HG02763 (cell line): ENCODE data around the gene PNLDC1.
"Not testable (repeated sequence)": the region's sequence is repeated elsewhere in the genome, so short reads cannot be mapped to it uniquely, and the experiment has no call there.

Experiments used
- ATAC-seq: cut with Tn5 transposase; IDR thresholded peaks from one replicate; pipeline ENCODE4 v1.9.1; 2021; ENCODE audit warnings: mild to moderate bottlenecking, moderate library complexity; ENCODE audit not compliant: unreplicated experiment

Gene PNLDC1

DNA sequence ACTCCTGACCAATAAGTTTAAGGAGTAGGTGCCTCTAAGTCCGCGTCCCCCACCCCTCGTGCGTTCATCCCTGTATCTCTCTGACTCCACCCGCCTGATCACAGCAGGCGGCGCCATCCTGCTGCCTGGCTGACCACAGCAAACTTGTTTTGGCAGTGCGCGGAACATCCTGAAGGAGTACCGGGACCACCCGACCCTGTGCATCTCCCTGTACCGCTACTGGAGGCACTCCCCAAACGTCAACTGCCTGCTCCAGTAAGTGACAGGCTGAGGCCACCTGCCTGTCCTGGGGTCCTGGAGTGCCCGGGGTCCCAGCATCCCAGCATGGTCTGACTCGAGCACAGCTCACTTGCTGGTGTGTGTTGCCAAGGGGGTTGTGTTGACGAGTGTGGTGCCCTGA, 19.0 kb downstream of the PNLDC1 start:
- ATAC-seq = no peak

DNA sequence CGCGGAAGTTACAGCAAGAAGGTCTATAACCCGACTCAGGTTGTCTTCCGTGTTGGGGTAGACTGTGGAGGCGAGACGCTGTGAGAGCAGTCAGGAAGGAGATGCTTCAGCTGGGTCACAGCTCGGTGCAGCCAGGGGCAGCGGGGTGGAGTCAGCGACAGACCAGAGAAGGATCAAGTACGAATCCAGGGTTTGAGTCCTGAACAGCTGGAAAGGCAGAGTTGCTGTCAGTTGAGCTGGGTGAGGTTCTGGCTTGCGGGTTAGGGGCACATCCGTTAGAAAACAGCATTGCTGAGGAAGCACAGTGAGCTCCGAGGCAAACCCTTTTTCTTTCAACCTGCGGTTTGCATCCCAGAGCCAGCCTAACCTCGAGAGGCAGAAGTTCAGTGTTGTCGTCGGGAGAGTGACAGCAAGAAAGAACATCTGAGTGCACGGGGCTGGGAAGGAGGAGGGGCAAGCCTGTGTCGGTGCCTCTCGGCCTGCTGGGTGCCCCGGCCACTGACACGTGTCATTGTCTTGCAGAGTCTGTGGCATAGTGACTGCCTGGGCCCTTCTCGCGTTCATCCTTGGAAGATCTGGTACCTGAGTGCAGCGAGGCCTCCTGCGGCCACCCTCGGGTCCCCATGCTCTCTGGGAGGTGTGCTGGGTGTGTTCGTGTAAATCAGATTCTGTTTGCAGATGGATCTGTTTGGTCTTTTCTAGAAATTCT, 20.0 kb downstream of the PNLDC1 start:
- peak; percentile 49 for ATAC-seq

DNA sequence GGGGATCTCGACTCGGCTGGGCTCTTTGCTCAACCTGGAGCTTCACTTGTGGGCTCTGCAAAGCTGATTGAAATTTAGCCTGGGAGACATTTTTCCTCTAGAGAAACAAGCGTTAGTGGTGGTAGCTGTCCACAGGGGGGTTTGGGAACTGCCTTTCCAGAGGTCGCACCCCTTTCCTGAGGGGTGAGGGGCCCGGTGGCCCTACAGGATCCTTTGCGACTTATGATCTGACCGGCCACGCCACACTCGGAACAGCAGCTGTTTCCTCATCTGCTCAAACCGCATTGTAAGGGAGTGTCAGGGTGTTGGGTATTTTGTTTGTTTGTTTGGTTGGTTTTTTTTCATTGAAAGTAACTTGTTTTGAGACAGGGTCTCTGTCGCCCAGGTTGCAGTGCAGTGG, 21.0 kb downstream of the PNLDC1 start:
- no peak for ATAC-seq

DNA sequence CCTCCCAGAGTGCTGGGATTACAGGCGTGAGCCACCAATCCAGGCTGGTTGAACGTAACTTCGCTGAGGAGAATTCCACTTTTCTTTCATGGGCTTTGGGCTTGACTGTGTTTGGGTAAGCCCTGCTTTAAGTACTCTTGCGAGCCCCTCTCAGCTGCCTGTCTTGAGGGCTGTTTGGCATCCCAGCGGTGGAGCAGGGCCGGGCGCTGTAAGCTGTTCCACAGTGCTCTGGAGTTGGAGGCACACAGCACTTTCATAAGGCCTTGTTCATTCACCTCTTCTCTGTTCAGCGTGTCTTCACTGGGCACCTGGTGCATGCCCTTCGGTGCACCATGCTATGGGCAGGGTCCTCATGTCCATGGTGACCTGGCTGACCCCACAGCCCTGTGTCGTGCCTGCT, 21.6 kb downstream of the PNLDC1 start:
- ATAC-seq = no peak

DNA sequence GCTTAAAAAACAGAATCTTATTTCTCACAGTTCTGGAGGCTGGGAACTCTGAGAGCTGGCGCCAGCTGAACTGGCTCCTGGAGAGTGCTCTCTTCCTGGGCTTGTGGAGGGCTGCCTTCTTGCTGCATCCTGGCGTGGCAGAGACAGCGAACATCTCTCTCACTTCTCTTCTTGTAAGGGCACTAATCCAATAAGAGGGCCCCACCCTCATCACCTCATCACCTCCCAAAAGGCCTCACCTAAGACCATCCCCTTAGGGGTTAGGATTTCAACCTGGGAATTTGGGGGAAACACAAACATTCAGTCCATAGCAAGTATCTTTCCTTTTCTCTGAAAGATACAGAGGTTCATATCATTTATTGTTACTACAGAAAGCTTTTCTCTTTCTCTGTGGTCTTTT, 23.9 kb downstream of the PNLDC1 start:
- no peak for ATAC-seq

DNA sequence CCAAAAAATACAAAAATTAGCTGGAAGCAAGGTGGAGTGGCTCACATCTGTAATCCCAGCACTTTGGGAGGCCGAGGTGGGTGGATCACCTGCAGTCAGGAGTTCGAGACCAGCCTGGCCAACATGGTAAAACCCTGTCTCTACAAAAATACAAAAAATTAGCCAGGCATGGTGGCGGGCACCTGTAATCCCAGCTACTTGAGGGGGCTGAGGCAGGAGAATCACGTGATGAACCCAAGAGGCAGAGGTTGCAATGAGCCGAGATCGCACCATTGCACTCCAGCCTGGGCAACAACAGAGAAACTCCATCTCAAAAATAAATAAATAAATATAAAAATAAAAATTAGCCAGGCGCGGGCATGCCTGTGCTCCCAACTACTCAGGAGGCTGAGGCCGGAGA, 24.6 kb downstream of the PNLDC1 start:
- ATAC-seq = not testable (repeated sequence)

DNA sequence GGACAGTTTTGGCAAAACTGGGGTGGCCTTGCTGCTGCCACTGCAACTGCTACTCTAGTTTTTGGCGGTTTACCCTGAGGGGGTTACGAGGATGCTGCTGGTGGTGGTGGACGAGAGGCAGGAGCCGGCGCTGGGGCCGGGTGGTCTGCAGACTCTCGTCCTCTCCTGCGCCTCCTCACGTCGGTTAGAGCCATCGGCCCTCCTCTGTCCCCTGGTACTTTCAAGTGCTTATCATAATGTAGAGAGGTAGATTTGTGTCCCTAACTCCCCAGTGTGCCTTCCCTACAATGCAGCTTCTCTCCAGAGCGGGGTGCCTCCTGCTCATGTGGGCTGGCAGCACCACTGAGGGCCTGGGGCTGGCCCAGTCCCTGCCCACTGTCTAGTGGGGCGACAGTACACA, 25.9 kb downstream of the PNLDC1 start:
- no peak for ATAC-seq

DNA sequence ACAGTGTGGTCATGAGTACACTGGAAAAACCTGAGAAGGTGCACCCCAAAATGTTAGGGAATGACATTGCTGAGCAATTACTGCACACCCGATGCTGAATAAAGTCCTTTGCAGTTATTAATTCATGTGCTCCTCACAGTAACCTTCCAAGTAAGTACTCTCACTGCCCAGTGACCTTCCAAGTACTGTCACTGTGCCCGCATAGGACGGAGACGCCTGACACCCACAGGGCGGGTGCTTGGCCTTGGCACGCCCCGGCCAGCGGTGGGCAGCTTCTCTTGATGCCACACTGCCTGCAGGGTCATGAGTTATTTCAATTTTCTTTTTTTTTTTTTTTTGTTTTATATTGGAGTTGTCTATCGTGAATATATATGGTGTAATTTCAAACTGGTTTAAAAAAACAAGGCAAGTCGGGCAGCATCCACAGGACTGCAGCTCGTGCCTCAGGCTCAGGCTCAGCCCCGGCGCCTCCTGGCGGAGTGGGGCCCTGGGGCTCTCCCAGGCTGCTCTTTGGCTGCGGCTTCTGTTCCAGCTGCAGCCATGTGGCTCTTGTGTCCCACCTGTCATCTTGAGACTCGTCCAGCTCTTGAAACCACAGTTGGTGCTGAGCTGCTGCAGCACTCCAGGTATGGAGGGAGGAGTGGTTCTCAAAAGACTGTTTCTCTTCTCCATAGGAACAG, 27.0 kb downstream of the PNLDC1 start:
- ATAC-seq = no peak

DNA sequence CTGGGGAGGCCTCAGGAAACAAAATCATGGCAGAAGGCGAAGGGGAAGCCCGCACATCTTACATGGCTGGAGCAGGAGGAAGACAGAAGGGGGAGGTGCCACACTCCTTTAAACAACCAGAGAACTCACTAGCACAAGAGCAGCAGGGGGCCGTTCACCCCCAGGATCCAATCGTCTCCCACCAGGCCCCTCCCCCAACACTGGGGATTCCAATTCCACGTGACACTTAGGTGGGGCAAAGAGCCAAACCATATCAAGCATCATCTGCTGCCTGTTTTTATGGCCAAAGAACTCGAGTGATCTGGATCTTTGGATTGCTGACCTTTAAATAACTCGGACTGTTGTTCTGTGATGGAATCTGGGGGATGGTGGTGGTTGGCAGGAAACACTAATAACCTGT, 28.0 kb downstream of the PNLDC1 start:
- no peak for ATAC-seq

DNA sequence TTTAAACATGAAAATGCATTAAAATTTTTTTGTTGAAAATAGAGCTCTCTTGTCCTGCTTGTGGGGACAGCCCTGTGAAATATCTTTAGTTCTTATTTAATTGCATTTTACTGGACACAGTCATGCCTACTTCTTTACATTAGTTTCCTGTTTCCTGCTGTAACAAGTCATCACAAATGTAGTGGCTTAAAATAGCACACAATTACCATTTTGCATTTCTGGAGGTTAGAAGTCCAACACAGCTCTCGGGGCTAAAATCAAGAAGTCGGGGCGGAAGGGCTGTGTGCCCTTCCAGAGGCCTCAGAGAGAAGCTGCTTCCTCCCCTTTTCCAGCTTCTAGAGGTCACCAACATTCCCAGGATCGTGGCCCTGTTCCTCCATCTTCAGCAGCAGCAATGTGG, 29.4 kb downstream of the PNLDC1 start:
- no peak for ATAC-seq

DNA sequence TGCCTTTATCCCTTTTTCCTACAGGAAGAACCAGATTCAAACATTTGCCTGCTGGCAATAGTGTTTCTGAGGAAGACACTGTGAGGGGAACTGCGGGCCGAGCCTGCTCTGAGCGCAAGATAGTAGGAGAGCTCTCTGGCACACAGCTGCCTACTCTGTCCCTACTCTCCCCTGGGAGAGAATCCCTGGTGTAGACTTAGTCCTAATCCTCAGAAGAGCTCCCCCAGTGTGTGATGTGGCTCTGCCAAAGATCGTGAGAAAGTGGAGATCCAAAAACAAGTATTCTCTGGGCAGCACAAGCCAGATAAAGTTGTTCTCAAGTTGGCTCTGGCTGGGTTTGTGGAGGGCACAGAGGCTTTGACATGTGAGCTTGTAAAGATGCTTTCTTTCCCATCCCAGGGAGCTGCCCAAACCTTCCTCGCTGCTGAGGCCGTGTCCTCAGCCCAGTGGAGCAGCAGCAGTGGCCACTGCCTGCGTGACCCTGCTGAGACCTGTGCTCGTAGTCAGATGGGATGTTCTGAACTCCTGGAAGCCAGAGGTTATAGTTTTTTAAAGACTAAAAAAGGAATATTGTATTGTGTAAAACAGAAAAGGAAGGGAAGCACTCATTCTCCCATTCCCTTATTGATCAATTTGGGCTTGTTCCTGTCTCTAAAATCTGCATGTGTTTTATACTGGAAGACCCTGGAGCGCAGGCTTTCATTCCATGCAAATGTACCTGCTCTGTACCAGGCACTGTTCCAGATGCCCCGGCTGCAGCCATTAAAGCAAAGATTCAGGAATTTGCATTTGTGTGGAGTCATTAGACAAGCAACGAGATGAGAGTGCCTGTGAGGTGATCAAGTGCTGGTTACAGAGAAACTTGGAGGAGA, 30.7 kb downstream of the PNLDC1 start:
- ATAC-seq = no peak

DNA sequence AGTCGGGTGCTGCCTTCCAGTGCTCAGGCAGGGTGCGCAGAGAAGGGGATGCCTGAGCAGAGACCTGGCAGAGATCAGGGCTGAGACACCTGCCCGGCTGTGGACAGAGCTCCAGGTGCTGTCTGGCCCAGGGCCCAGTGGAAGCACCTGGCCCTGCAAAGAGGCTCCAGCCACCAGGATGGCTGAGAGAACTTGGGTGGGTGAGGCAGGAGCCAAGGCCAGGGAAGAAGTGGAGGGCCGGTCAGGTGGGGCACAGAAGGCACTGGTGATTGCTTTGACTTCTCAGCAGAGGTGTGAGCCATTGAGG, 31.2 kb downstream of the PNLDC1 start:
- ATAC-seq = no peak

DNA sequence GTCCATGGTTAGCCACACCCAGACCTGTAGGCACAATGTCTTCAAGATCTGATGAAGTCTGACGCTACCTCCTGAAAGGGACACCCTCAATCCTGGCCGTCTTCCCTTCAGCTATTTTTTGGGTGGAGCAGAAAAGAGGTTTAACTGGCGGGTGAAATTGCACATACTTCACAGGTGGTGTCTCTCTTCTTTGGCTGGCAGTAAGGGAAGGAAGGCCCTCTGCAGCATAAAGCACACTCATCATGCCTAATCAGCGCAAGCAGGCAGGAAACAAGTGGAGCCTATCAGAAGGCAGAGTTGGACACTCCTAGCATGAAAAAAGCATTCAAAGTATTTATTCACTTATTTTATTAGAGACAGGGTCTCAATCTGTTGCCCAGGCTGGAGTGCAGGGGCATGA, 32.9 kb downstream of the PNLDC1 start:
- no peak for ATAC-seq

DNA sequence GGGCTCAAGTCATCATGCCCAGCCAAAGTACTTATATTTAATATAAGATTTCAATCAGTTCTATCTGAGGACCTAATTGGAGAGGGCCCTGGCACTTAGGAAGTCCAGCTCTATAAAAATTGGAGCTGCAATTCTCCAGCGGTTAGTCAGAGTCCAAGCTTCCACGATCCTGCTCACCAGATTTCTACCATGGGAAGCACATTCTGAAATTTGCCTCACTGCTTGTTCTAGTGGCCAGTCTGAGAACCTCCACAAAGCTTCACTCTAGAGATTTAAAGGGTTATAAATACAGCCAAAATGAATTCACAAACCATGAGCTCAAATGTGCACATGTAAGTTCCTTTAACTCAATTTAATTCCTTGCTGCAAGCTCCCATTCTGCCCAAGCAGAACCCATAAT, 33.5 kb downstream of the PNLDC1 start:
- ATAC-seq = no peak

DNA sequence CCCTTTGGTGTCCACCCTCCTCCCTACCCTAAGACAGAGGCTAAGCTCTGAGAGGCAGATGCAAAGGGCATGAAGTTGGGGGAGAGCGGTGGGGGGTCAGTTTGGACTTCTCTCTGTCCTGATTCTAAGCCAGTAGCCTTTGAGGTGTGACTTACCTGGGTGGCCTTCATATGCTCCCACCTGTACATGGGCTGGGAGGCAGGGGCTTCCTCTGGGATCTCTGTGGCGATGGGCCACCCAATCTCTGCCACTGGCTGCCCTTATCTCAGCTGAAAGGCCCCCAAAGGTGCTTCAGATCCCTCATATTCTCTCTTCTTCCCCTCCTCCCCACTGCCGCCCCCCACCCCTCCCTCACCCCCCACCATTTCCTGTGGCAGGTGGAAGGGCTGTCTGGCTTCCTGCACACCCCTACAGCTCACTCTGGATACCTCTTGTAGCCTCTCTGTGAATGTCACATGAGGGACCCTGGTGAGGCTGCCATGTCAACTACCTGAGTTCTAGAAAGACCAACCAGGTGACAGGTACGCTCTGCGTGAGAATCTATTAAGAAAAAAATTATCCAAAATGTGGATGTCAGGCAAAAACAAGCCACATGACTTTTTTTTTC, 34.0 kb downstream of the PNLDC1 start:
- no peak for ATAC-seq

DNA sequence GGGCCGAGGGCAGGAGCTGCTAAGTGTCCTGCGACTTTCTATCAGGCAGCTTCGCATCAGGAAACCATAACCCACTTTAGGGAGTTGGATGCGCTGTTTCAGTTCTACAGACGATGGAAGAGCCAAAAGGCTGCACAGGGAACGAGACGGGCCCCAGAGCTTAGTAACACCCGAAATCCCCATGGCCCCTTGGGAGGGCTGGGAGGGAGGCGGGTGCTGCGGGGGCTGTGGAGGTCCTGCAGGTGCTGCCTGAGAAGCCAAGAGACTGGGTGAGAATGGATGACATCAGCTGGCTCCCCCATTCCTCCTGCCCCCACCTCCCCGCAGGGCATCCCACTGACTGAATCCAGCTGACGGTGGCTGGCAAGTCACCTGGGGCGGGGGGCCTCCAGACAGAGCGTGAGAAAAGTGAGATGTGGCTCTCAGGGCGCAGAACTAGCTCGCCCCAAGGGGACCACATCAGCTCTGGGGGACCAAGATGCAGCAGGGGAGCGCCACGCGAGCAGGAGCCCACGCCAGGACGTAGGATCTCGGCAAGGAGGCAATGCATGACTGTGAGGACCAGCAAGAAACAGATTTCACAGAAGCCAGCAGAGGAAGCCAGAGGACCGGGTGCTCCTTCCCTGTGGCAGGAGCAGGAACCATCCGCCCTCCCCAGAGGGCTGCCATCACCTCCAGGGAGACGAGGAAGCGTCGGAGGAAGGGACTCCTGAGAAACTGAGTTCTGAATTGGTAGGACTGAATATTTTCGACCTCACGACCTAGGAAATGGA, 36.8 kb downstream of the PNLDC1 start:
- no peak for ATAC-seq

DNA sequence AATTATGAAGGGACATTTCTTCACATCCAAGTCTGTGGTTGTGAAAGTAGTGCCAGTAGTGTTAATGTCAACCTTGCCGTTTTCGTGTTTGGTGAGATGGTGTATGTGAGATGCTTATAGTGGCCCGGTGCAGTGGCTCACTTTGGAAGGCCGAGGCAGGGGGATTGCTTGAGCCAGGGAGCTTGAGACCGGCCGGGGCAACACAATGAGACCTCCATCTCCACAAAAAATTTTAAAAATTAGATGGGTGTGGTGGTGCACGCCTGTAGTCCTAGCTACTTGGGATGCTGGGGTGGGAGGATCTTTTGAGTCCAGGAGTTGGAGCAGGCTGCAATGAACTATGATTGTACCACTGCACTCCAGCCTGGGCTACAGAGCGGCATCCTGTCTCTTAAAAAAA, 37.4 kb downstream of the PNLDC1 start:
- ATAC-seq = no peak

DNA sequence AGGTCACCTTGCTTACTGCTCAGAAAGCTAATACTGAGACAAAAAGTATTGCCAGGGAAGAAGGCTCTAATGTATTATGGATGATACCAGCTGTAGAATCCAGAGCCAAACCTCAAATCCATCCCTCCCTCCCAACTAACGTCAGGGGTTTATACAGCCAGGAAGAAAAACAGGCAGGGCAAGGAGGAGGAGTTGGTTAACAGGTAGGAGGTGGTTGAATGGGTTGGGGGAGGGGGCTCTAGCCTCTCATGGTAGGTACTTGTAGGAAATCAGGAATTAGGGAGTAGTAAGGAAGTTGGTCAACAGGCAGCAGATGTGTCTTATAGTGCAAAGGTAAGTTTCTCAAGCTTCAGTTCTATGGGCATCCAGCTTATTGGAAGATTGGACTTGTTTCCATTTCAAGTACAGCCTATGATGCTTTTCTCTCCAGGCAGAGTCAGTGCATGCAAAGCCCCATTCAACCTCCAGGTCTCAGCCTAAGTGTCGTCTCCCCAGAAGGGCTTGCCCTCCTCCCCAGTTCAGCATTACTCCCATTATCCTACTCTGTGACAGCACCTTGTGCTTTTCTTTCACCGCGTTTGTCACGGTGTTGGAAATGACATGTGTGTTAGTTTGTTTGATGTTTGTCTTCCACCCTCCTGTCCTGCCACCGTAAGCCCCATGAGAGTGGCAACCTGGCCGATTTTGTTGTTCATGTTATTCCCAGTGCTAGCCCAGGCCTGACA, 38.1 kb downstream of the PNLDC1 start:
- no peak for ATAC-seq

DNA sequence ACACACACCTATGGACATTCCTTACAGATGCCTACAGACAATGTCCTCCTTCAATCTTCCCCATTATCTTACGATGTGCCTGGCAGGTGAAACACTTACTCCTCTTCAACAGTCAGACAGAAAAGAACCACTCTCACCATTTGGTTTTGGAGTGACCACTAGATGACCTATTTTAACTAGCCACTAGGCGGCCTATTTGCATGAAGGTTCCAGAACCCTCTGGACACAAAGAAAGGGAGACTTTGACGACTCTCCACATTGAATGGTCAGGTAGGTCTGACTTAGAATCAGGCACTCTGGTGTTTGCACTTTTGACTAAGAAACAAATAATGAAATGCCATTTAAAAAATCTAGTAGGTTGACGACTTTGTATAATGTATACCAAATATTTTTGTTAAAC, 42.0 kb downstream of the PNLDC1 start:
- ATAC-seq = no peak
